Measurements from ENCODE around the gene FSTL1. TPM values are rescaled to one million over a fixed set of nuclear protein-coding genes. Genes with fewer than 3 reads are reported as not detected.

The FSTL1 gene
- total and polyA plus RNA-seq, 2 experiments from 2014 or later, result 50.8 to 258 TPM

DNA sequence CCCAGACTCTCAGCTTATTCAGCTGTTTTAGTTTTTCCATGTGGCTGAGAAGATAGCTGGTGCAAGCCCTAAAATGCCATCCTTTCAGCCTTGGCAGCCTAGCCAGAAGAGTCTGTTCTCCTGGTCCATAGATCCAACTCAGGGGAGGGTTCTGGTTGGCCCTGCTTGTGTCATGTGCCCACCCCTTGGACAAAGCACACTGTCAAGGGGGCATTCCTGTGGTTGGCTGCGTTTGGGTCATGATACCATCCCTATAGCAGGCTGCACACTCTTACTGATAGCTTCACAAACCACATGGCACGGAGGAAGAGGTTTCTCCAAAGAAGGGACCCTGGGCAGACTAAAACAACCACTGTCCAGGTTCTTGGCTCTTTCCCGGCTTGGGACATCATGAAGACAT, 8.4 kb upstream of the FSTL1 start (continued):
- TF ChIP-seq, protein P1, sequence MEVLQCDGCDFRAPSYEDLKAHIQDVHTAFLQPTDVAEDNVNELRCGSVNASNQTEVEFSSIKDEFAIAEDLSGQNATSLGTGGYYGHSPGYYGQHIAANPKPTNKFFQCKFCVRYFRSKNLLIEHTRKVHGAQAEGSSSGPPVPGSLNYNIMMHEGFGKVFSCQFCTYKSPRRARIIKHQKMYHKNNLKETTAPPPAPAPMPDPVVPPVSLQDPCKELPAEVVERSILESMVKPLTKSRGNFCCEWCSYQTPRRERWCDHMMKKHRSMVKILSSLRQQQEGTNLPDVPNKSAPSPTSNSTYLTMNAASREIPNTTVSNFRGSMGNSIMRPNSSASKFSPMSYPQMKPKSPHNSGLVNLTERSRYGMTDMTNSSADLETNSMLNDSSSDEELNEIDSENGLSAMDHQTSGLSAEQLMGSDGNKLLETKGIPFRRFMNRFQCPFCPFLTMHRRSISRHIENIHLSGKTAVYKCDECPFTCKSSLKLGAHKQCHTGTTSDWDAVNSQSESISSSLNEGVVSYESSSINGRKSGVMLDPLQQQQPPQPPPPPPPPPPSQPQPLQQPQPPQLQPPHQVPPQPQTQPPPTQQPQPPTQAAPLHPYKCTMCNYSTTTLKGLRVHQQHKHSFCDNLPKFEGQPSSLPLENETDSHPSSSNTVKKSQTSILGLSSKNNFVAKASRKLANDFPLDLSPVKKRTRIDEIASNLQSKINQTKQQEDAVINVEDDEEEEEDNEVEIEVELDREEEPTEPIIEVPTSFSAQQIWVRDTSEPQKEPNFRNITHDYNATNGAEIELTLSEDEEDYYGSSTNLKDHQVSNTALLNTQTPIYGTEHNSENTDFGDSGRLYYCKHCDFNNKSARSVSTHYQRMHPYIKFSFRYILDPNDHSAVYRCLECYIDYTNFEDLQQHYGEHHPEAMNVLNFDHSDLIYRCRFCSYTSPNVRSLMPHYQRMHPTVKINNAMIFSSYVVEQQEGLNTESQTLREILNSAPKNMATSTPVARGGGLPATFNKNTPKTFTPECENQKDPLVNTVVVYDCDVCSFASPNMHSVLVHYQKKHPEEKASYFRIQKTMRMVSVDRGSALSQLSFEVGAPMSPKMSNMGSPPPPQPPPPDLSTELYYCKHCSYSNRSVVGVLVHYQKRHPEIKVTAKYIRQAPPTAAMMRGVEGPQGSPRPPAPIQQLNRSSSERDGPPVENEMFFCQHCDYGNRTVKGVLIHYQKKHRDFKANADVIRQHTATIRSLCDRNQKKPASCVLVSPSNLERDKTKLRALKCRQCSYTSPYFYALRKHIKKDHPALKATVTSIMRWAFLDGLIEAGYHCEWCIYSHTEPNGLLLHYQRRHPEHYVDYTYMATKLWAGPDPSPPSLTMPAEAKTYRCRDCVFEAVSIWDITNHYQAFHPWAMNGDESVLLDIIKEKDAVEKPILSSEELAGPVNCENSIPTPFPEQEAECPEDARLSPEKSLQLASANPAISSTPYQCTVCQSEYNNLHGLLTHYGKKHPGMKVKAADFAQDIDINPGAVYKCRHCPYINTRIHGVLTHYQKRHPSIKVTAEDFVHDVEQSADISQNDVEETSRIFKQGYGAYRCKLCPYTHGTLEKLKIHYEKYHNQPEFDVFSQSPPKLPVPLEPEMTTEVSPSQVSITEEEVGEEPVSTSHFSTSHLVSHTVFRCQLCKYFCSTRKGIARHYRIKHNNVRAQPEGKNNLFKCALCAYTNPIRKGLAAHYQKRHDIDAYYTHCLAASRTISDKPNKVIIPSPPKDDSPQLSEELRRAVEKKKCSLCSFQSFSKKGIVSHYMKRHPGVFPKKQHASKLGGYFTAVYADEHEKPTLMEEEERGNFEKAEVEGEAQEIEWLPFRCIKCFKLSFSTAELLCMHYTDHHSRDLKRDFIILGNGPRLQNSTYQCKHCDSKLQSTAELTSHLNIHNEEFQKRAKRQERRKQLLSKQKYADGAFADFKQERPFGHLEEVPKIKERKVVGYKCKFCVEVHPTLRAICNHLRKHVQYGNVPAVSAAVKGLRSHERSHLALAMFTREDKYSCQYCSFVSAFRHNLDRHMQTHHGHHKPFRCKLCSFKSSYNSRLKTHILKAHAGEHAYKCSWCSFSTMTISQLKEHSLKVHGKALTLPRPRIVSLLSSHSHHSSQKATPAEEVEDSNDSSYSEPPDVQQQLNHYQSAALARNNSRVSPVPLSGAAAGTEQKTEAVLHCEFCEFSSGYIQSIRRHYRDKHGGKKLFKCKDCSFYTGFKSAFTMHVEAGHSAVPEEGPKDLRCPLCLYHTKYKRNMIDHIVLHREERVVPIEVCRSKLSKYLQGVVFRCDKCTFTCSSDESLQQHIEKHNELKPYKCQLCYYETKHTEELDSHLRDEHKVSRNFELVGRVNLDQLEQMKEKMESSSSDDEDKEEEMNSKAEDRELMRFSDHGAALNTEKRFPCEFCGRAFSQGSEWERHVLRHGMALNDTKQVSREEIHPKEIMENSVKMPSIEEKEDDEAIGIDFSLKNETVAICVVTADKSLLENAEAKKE (CRISPR knock-in tag; IDR thresholded peaks at IDR 0.05), result no peak

DNA sequence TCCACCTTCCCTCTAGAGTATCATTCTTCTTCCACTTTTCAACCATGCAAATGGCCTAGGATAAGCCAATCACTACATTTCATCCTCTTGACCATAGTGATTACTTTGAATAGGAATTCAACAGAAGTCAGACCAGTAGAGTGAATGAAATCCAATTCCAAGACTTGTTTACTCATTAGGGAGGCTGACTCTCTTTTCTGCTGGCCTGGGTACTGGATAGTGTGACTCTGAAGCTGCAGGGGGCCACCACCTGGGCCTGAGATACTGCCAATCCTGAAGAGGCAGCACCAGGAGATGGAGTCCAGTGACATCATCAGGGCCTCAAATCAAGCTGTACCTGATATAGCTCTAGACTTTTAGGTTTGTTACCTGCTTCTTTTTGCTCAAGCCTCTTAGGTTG, 7.0 kb upstream of the FSTL1 start:
- peaks cover 11% of the 10 kb centered on the region for H3K4me1 ChIP-seq (ENCODE audit: insufficient read depth)
- H3K4me2 ChIP-seq, result no peak overlapping the region
- no peaks in the 10 kb centered on the region for H3K79me2 ChIP-seq (replicated peaks; ENCODE audit: insufficient read depth)
- no peak overlapping the region for H3K27ac ChIP-seq (ENCODE audit: low read depth)
- no peaks in the 10 kb centered on the region; the same call in 2 of the 3 replicates for H3K36me3 Mint-ChIP-seq (ENCODE audit: low read depth)
- ATAC-seq, result no peak
- no peaks in the 10 kb centered on the region for H3K36me3 ChIP-seq (ENCODE audit: insufficient read depth)
- H3F3A ChIP-seq (replicated peaks; ENCODE audit: low read depth), result no peaks in the 10 kb centered on the region
- no peak overlapping the region for H3K27ac Mint-ChIP-seq
- peaks cover 26% of the 10 kb centered on the region for H3K4me1 Mint-ChIP-seq
- peaks cover 2% of the 10 kb centered on the region for H3K27me3 Mint-ChIP-seq (ENCODE audit: insufficient read depth, low read depth, poor library complexity)
- no peaks in the 10 kb centered on the region for H3K27me3 ChIP-seq (ENCODE audit: insufficient read depth)
- H2AFZ ChIP-seq, result no peak overlapping the region
- no peak for DNase-seq (ENCODE audit: low spot score)
- peaks cover 3% of the 10 kb centered on the region; the same call in 1 of the 3 replicates for H3K9me3 Mint-ChIP-seq
- no peak overlapping the region for H3K4me3 ChIP-seq
- H3K4me3 Mint-ChIP-seq, result no peak overlapping the region
- no peaks in the 10 kb centered on the region for H3K9me2 ChIP-seq (ENCODE audit: insufficient read depth)
- H4K20me1 ChIP-seq (replicated peaks; ENCODE audit: insufficient read depth), result no peaks in the 10 kb centered on the region
- TF ChIP-seq, protein P2, sequence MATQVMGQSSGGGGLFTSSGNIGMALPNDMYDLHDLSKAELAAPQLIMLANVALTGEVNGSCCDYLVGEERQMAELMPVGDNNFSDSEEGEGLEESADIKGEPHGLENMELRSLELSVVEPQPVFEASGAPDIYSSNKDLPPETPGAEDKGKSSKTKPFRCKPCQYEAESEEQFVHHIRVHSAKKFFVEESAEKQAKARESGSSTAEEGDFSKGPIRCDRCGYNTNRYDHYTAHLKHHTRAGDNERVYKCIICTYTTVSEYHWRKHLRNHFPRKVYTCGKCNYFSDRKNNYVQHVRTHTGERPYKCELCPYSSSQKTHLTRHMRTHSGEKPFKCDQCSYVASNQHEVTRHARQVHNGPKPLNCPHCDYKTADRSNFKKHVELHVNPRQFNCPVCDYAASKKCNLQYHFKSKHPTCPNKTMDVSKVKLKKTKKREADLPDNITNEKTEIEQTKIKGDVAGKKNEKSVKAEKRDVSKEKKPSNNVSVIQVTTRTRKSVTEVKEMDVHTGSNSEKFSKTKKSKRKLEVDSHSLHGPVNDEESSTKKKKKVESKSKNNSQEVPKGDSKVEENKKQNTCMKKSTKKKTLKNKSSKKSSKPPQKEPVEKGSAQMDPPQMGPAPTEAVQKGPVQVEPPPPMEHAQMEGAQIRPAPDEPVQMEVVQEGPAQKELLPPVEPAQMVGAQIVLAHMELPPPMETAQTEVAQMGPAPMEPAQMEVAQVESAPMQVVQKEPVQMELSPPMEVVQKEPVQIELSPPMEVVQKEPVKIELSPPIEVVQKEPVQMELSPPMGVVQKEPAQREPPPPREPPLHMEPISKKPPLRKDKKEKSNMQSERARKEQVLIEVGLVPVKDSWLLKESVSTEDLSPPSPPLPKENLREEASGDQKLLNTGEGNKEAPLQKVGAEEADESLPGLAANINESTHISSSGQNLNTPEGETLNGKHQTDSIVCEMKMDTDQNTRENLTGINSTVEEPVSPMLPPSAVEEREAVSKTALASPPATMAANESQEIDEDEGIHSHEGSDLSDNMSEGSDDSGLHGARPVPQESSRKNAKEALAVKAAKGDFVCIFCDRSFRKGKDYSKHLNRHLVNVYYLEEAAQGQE (IDR thresholded peaks at IDR 0.05; ENCODE audit: unreplicated experiment), result no peak
- TF ChIP-seq ZNF331 (CRISPR knock-in tag; IDR thresholded peaks at IDR 0.05; ENCODE audit: low read depth) (no peak), CREB1 (CRISPR knock-in tag; IDR thresholded peaks at IDR 0.05; ENCODE audit: low read depth) (no peak), POLR2AphosphoS5 (IDR thresholded peaks at IDR 0.05; ENCODE audit: low read depth) (no peak), EZH2phosphoT487 (IDR thresholded peaks at IDR 0.05; ENCODE audit: unreplicated experiment) (no peak), ZNF114 (CRISPR knock-in tag; IDR thresholded peaks at IDR 0.05) (no peak), NANOG (IDR thresholded peaks at IDR 0.05; ENCODE audit: borderline replicate concordance) (no peak), STAT1 (IDR thresholded peaks at IDR 0.05; ENCODE audit: unreplicated experiment) (no peak), JUNB (IDR thresholded peaks at IDR 0.05; ENCODE audit: unreplicated experiment) (no peak), EZH2 (IDR thresholded peaks at IDR 0.05; ENCODE audit: low read depth, unreplicated experiment) (no peak)
- TF ChIP-seq, protein P3, sequence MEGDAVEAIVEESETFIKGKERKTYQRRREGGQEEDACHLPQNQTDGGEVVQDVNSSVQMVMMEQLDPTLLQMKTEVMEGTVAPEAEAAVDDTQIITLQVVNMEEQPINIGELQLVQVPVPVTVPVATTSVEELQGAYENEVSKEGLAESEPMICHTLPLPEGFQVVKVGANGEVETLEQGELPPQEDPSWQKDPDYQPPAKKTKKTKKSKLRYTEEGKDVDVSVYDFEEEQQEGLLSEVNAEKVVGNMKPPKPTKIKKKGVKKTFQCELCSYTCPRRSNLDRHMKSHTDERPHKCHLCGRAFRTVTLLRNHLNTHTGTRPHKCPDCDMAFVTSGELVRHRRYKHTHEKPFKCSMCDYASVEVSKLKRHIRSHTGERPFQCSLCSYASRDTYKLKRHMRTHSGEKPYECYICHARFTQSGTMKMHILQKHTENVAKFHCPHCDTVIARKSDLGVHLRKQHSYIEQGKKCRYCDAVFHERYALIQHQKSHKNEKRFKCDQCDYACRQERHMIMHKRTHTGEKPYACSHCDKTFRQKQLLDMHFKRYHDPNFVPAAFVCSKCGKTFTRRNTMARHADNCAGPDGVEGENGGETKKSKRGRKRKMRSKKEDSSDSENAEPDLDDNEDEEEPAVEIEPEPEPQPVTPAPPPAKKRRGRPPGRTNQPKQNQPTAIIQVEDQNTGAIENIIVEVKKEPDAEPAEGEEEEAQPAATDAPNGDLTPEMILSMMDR (conservative IDR thresholded peaks at IDR 0.05; ENCODE audit: low read depth in 2 of 2), result no peak
- TF ChIP-seq, protein P4, sequence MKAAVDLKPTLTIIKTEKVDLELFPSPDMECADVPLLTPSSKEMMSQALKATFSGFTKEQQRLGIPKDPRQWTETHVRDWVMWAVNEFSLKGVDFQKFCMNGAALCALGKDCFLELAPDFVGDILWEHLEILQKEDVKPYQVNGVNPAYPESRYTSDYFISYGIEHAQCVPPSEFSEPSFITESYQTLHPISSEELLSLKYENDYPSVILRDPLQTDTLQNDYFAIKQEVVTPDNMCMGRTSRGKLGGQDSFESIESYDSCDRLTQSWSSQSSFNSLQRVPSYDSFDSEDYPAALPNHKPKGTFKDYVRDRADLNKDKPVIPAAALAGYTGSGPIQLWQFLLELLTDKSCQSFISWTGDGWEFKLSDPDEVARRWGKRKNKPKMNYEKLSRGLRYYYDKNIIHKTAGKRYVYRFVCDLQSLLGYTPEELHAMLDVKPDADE (IDR thresholded peaks at IDR 0.05), result no peak

Data from GM23338 (cell line).